ENCODE results near the gene LRRC49. TPM values are rescaled to one million over a fixed set of nuclear protein-coding genes. Genes with fewer than 3 reads are reported as not detected.
"Not testable (repeated sequence)": the region's sequence is repeated elsewhere in the genome, so short reads cannot be mapped to it uniquely, and the experiment has no call there.

Gene LRRC49
- total RNA-seq, 2 donors from 2014 or later = 9.8 to 13.3 TPM

- no peaks in the 10 kb centered on the region for H3K4me1 ChIP-seq (replicated peaks)
- no peaks in the 10 kb centered on the region for H3K27me3 ChIP-seq (replicated peaks; ENCODE audit: insufficient read depth)
- H3K9me3 ChIP-seq = no peaks in the 10 kb centered on the region
- intact Hi-C loops (cut with DNase I) = no loop called here
- TF ChIP-seq, protein P1, sequence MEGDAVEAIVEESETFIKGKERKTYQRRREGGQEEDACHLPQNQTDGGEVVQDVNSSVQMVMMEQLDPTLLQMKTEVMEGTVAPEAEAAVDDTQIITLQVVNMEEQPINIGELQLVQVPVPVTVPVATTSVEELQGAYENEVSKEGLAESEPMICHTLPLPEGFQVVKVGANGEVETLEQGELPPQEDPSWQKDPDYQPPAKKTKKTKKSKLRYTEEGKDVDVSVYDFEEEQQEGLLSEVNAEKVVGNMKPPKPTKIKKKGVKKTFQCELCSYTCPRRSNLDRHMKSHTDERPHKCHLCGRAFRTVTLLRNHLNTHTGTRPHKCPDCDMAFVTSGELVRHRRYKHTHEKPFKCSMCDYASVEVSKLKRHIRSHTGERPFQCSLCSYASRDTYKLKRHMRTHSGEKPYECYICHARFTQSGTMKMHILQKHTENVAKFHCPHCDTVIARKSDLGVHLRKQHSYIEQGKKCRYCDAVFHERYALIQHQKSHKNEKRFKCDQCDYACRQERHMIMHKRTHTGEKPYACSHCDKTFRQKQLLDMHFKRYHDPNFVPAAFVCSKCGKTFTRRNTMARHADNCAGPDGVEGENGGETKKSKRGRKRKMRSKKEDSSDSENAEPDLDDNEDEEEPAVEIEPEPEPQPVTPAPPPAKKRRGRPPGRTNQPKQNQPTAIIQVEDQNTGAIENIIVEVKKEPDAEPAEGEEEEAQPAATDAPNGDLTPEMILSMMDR (IDR thresholded peaks at IDR 0.05) = no peak
- TF ChIP-seq POLR2AphosphoS5 (IDR thresholded peaks at IDR 0.05) (no peak), POLR2A (IDR thresholded peaks at IDR 0.05) (no peak)
- no peak for DNase-seq (ENCODE audit: low spot score)
- no peak overlapping the region for H3K4me3 ChIP-seq
- no peaks in the 10 kb centered on the region for H3K36me3 ChIP-seq
- no peak overlapping the region for H3K27ac ChIP-seq
These were observed 39.2 kb downstream of the LRRC49 start for GRCh38 chr15:70931821-70932220.

DNA sequence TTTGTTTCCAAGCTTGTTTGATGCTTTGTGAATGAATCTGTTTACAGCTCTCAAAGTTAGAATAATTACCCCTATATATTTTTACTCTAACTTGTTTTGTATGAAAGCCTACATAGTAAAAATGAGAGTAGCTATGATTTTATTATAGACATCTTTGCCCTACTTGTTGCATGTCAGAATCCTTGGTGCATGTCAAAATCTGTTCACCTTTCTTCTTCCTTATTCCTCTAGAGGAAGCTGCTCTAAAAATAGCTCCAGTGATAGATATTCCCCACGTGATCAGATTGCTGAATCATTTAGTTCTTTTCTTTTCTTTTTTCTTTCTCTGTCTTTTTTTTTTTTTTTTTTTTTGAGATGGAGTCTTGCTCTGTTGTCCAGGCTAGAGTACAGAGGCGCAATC is 39.8 kb downstream of the LRRC49 start:
- no peaks in the 10 kb centered on the region for H3K4me1 ChIP-seq (replicated peaks)
- H3K27me3 ChIP-seq (replicated peaks; ENCODE audit: insufficient read depth) = no peaks in the 10 kb centered on the region
- H3K9me3 ChIP-seq = no peaks in the 10 kb centered on the region
- 84% methylated on average over 2 of the region's 2 CpGs for WGBS
- no peak for DNase-seq (ENCODE audit: low spot score)
- intact Hi-C loops (cut with DNase I) = no loop called here
- H3K4me3 ChIP-seq = no peak overlapping the region
- TF ChIP-seq, protein P1 (IDR thresholded peaks at IDR 0.05) = no peak
- TF ChIP-seq POLR2AphosphoS5 (IDR thresholded peaks at IDR 0.05) = no peak
- TF ChIP-seq POLR2A (IDR thresholded peaks at IDR 0.05) = no peak
- no peaks in the 10 kb centered on the region for H3K36me3 ChIP-seq
- H3K27ac ChIP-seq = no peak overlapping the region

DNA sequence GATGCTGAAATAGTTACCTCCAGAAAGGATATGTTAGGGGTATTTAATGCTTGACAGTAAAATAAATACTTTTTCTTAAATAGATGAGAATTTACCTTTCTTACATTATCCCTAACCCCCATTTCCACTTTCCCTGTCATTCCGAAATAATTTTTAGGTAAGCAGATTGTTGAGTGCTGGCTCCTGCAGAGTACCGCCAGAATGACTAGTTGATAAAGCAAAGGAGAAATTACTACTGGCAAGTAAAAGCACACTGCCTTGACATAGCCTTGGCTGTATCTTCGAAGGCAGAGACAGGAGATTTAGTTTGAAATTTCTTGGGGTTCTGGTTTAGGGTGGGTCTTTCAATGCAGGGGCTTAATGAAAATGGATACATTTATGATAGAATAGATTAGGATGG is 40.8 kb downstream of the LRRC49 start:
- Histone ChIP-seq H3K36me3 (no peaks in the 10 kb centered on the region), H3K27ac (no peak overlapping the region), H3K27me3 (replicated peaks; ENCODE audit: insufficient read depth) (no peaks in the 10 kb centered on the region), H3K4me1 (replicated peaks) (no peaks in the 10 kb centered on the region), H3K9me3 (no peaks in the 10 kb centered on the region), H3K4me3 (no peak overlapping the region)
- 73% methylated on average over 3 of the region's 3 CpGs for WGBS
- intact Hi-C loops (cut with DNase I) = no loop called here
- no peak for TF ChIP-seq POLR2AphosphoS5 (IDR thresholded peaks at IDR 0.05)
- TF ChIP-seq, protein P1 (IDR thresholded peaks at IDR 0.05) = no peak
- no peak for TF ChIP-seq POLR2A (IDR thresholded peaks at IDR 0.05)
- DNase-seq (ENCODE audit: low spot score) = no peak

GRCh38 chr15:70935631-70936030 is 43.0 kb downstream of the LRRC49 start:
- no peak for DNase-seq (ENCODE audit: low spot score)
- H3K4me1 ChIP-seq (replicated peaks) = no peaks in the 10 kb centered on the region
- no peak overlapping the region for H3K4me3 ChIP-seq
- H3K9me3 ChIP-seq = no peaks in the 10 kb centered on the region
- 77% methylated on average over 3 of the region's 3 CpGs for WGBS
- H3K36me3 ChIP-seq = no peaks in the 10 kb centered on the region
- intact Hi-C loops (cut with DNase I) = no loop called here
- no peak for TF ChIP-seq POLR2AphosphoS5 (IDR thresholded peaks at IDR 0.05)
- TF ChIP-seq, protein P1 (IDR thresholded peaks at IDR 0.05) = no peak
- no peak for TF ChIP-seq POLR2A (IDR thresholded peaks at IDR 0.05)
- H3K27ac ChIP-seq = no peak overlapping the region
- no peaks in the 10 kb centered on the region for H3K27me3 ChIP-seq (replicated peaks; ENCODE audit: insufficient read depth)

- no peak for DNase-seq (ENCODE audit: low spot score)
- TF ChIP-seq, protein P1 (IDR thresholded peaks at IDR 0.05) = no peak
- TF ChIP-seq POLR2A (IDR thresholded peaks at IDR 0.05) (no peak), POLR2AphosphoS5 (IDR thresholded peaks at IDR 0.05) (no peak)
- H3K27me3 ChIP-seq (replicated peaks; ENCODE audit: insufficient read depth) = no peaks in the 10 kb centered on the region
- H3K4me3 ChIP-seq = no peak overlapping the region
- intact Hi-C loops (cut with DNase I) = no loop called here
- no peaks in the 10 kb centered on the region for H3K4me1 ChIP-seq (replicated peaks)
- H3K36me3 ChIP-seq = no peaks in the 10 kb centered on the region
- WGBS = 14% methylated on average over 4 of the region's 4 CpGs
- no peak overlapping the region for H3K27ac ChIP-seq
- H3K9me3 ChIP-seq = no peaks in the 10 kb centered on the region
These were observed 43.7 kb downstream of the LRRC49 start for GRCh38 chr15:70936326-70936725.

DNA sequence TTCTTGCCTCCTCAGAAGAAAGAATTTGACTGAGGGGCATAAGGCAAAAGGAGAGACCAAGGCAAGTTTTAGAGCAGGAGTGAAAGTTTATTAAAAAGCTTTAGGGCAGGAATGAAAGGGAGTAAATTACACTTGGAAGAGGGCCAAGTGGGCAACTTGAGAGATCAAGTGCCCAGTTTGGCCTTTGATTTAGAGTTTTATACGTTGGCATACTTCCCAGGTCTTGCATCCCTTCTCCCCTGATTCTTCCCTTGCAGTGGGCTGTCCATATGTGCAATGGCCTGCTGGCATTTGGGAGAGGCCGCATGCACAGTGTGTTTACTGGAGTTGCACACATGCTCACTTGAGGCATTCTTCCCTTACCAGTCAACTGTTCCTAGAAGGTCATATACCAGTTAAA is 50.7 kb downstream of the LRRC49 start:
- DNase-seq (ENCODE audit: low spot score); H3K36me3 ChIP-seq; H3K27ac ChIP-seq; intact Hi-C loops (cut with DNase I); H3K27me3 ChIP-seq (replicated peaks; ENCODE audit: insufficient read depth); H3K4me3 ChIP-seq; H3K4me1 ChIP-seq (replicated peaks); H3K9me3 ChIP-seq: not testable (repeated sequence)
- WGBS = 64% methylated on average over 2 of the region's 2 CpGs
